Measurements from ENCODE around the gene OR51D1. TPM values are rescaled to one million over a fixed set of nuclear protein-coding genes. Genes with fewer than 3 reads are reported as not detected.

Gene OR51D1, protein sequence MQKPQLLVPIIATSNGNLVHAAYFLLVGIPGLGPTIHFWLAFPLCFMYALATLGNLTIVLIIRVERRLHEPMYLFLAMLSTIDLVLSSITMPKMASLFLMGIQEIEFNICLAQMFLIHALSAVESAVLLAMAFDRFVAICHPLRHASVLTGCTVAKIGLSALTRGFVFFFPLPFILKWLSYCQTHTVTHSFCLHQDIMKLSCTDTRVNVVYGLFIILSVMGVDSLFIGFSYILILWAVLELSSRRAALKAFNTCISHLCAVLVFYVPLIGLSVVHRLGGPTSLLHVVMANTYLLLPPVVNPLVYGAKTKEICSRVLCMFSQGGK
- total RNA-seq: not detected
- long read RNA-seq, donor 1: 0 reads
- long read RNA-seq, donor 2: 0 reads

DNA sequence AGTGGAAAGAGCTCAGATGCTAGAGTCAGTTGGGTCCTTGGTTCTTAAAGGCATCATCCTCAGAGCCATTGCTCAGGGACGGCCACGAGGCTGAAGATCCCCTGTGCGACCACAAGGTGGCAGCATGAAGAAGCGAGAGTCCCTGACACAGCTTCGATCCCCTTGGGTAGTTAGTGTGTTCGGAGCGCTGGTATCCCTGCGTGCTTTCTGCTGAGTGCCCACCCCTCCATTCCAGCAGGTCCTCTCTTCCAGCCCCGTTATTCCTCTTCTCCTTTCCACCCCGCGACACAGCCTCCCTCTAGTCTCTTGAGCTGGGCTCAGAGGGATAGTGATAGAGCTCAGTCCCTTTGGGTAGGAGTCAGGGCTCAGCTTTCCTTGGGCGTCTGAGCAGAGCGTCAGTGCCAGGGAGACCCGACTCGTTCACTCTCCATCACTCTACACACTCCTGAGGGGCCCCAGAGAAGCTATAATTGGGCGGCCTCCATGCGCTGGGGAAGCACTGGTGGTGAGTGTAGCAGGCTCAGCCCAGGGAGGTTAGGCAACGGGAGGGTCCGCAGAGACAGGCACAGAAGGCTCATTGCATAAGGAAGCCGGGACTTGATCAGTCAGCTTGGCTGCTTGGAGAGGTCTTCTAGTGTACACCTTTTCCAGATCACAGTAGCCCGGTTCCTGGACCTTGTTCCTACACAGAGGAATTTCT is at the start of gene OR51D1:
Gene OR51D1 (plus strand): TSS at position 516 of the 700 bp plus-strand sequence. CDS start 2,314 bp downstream, outside the sequence.
- intact Hi-C loops (cut with DNase I, micrococcal nuclease): loop anchor here (5.0 to 10.0 kb wide), 3 partner anchors 190 to 368 kb away; partner anchors contain the start of gene OR51L1 (in 1 of the 2)
- Histone ChIP-seq H3K36me3 (ENCODE audit: low read depth) (no peaks in the 10 kb centered on the region), H3K4me3 (no peak within 1 kb of the TSS), H3K4me1 (ENCODE audit: low read depth) (no peaks in the 10 kb centered on the region), H3K9me3 (no peaks in the 10 kb centered on the region)
- DNase-seq: peak; percentile 54 to 77 (median 75)
- ATAC-seq: peak; percentile 95
- TF ChIP-seq CTCF (IDR thresholded peaks at IDR 0.05): peak; percentile 77

DNA sequence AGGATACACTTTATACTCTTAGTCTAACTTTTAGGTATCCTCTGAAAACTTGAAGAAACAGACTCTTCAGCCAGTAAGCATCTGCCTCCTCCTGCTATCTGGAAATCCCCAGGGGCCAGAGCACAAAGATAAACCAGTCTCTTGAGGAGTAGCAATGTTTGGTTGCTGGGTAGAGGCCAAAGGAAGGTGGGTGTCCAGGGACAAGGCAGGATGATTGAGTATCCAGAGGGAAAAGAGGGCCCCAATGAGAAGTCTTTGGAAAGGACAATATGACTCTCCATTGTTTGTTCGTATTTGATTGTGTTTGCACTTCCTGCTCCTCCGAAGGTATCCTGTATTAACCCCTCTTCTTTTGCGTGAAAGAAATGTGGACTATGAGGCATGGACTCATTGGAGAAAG is 48.3 kb upstream of the OR51D1 start:
- Histone ChIP-seq H3K9me3 (no peaks in the 10 kb centered on the region), H3K4me3 (no peak overlapping the region), H3K36me3 (ENCODE audit: low read depth) (no peaks in the 10 kb centered on the region), H3K4me1 (ENCODE audit: low read depth) (no peaks in the 10 kb centered on the region)
- DNase-seq (no peak), ATAC-seq (no peak)
- intact Hi-C loops (cut with DNase I, micrococcal nuclease): no loop called here
- TF ChIP-seq CTCF (IDR thresholded peaks at IDR 0.05): no peak

GRCh38 chr11:4593739-4594138 is 43.5 kb upstream of the OR51D1 start, which contains the start of gene OR52I1:
TSS of gene OR52I1 (plus strand) at chr11:4594039. CDS start at chr11:4594039, 0 bp downstream.
- intact Hi-C loops (cut with DNase I, micrococcal nuclease): no loop called here
- no peak for TF ChIP-seq CTCF (IDR thresholded peaks at IDR 0.05)
- DNase-seq (no peak), ATAC-seq (no peak)
- H3K9me3 ChIP-seq: no peaks in the 10 kb centered on the region
- no peak within 1 kb of the TSS for H3K4me3 ChIP-seq
- H3K4me1 ChIP-seq (ENCODE audit: low read depth): no peaks in the 10 kb centered on the region
- H3K36me3 ChIP-seq (ENCODE audit: low read depth): no peaks in the 10 kb centered on the region

DNA sequence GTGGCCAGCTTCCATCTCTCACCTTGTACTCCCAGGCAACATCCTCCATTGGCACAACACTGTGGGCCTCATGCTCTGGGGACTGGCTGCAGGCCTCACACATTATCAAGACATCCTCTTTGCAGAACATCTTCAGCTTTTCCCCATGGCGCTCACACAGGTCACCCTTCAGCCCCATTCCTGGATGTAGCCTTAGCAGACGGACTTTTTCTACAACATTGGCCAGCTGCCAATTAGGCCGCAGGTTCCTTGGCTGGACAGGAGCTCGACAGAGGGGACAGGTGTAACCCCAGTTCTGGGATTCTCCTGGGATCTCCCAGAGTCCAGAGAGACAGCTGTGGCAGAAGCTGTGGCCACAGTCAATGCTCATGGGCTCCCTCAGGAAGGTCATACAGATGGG is 32.2 kb upstream of the OR51D1 start:
- DNase-seq (no peak), ATAC-seq (no peak)
- TF ChIP-seq CTCF (IDR thresholded peaks at IDR 0.05): no peak
- Histone ChIP-seq H3K9me3 (no peaks in the 10 kb centered on the region), H3K4me3 (no peak overlapping the region), H3K36me3 (ENCODE audit: low read depth) (no peaks in the 10 kb centered on the region), H3K4me1 (ENCODE audit: low read depth) (no peaks in the 10 kb centered on the region)
- intact Hi-C loops (cut with DNase I, micrococcal nuclease): no loop called here

DNA sequence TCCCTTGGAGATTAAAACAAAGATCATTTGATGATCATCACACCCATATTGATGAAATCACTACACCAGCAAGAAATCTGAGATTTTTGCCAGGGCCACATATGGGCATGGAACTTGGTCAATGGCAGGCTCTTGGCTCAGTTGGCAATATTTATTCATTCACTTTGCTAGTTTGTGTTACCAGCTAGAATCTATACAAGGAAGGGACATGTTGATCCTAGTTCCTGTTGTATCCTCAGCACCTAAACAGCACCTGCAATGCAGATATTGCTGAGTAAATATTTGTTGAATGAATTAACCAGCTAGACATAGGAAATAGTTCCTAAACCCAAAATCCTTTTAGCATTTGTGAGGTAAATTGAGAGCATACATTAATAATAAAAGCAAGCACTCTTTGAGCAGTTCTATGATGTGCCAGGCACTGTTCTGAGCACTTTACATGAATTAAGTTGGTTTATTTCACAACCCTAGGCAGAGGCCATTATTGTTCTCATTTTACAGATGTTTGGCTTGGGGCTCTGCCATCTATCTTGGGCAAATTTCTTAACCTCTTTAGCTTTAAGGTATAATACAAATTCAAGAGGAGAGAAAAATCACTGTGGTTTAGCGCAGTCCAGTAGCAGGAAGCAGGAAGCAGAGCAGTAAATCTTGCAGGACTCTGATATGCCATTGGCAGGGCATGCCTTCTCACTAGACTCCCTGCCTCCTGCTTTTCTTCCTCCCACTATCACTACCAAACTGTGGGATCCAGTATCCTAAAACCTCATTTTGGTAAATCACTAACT is 30.9 kb upstream of the OR51D1 start:
- ATAC-seq: peak; percentile 60

More for the DNA sequence above, 30.9 kb upstream of the OR51D1 start:
- no peak for TF ChIP-seq CTCF (IDR thresholded peaks at IDR 0.05)
- Histone ChIP-seq H3K4me3 (no peak overlapping the region), H3K9me3 (no peaks in the 10 kb centered on the region), H3K36me3 (ENCODE audit: low read depth) (no peaks in the 10 kb centered on the region), H3K4me1 (ENCODE audit: low read depth) (no peaks in the 10 kb centered on the region)
- intact Hi-C loops (cut with DNase I, micrococcal nuclease): no loop called here
- DNase-seq: peak in 1 of 3 donors; percentile 42
